Astrocyte (in vitro differentiated cells and primary cell): Measurements from ENCODE around the gene EPB41. TPM values are rescaled to one million over a fixed set of nuclear protein-coding genes. Genes with fewer than 3 reads are reported as not detected.
"Not testable (repeated sequence)": the region's sequence is repeated elsewhere in the genome, so short reads cannot be mapped to it uniquely, and the experiment has no call there.

ENCODE experiments used
- DNase-seq: peaks from one replicate; pipeline ENCODE4 v3.0.0-alpha.2; 2010; ENCODE audit warnings: low read depth
- FAIRE-seq: peaks from 2 replicates; lab custom pipeline; 2011; peaks lifted over from hg19 to GRCh38; lab: Jason Lieb, UNC
- H2AFZ ChIP-seq: 2 replicates; pipeline ENCODE4 v1.6.0; 2012; ENCODE audit warnings: low read depth, low read length, inconsistent platforms
- H3K27ac ChIP-seq: 2 replicates; pipeline ENCODE4 v1.5.1; 2011; ENCODE audit warnings: low read depth, low read length, inconsistent platforms
- H3K27me3 ChIP-seq: 2 replicates; pipeline ENCODE4 v1.6.0; 2011; ENCODE audit warnings: low read length, inconsistent platforms; ENCODE audit not compliant: insufficient read depth
- H3K36me3 ChIP-seq: 2 replicates; pipeline ENCODE4 v1.5.1; 2011; ENCODE audit warnings: low read length, inconsistent platforms; ENCODE audit not compliant: insufficient read depth
- H3K4me1 ChIP-seq: 2 replicates; pipeline ENCODE4 v1.5.1; 2011; ENCODE audit warnings: low read length, inconsistent platforms; ENCODE audit not compliant: insufficient read depth
- H3K4me2 ChIP-seq: 2 replicates; pipeline ENCODE4 v1.6.0; 2012; ENCODE audit warnings: low read length, inconsistent platforms
- H3K4me3 ChIP-seq: 2 replicates; pipeline ENCODE4 v1.5.1; 2011; ENCODE audit warnings: low read depth, mild to moderate bottlenecking, low read length, inconsistent platforms; ENCODE audit not compliant: insufficient read depth
- H3K79me2 ChIP-seq: 2 replicates; pipeline ENCODE4 v1.6.0; 2012; ENCODE audit warnings: mild to moderate bottlenecking, low read length, inconsistent platforms; ENCODE audit not compliant: insufficient read depth
- H3K9ac ChIP-seq: 2 replicates; pipeline ENCODE4 v1.6.0; 2012; ENCODE audit warnings: mild to moderate bottlenecking, low read length, inconsistent platforms
- H3K9me3 ChIP-seq: 2 replicates; pipeline ENCODE4 v1.5.1; 2012; ENCODE audit warnings: low read depth, mild to moderate bottlenecking, low read length, inconsistent platforms; ENCODE audit not compliant: insufficient read depth
- H4K20me1 ChIP-seq: 2 replicates; pipeline ENCODE4 v1.6.0; 2012; ENCODE audit warnings: low read length, inconsistent platforms; ENCODE audit not compliant: insufficient read depth
- H3K27ac Mint-ChIP-seq: one replicate; pipeline ENCODE4 v1.8.0; 2021; ENCODE audit warnings: mild to moderate bottlenecking, mixed read lengths; ENCODE audit not compliant: unreplicated experiment
- H3K27me3 Mint-ChIP-seq: one replicate; pipeline ENCODE4 v1.8.0; 2021; ENCODE audit warnings: low read depth, mixed read lengths; ENCODE audit not compliant: unreplicated experiment
- H3K36me3 Mint-ChIP-seq: one replicate; pipeline ENCODE4 v1.8.0; 2021; ENCODE audit warnings: low read depth, mixed read lengths; ENCODE audit not compliant: unreplicated experiment
- H3K4me1 Mint-ChIP-seq: one replicate; pipeline ENCODE4 v1.8.0; 2021; ENCODE audit warnings: low read depth, mixed read lengths; ENCODE audit not compliant: unreplicated experiment
- H3K4me3 Mint-ChIP-seq: one replicate; pipeline ENCODE4 v1.8.0; 2021; ENCODE audit warnings: mild to moderate bottlenecking, moderate library complexity, mixed read lengths; ENCODE audit not compliant: unreplicated experiment
- H3K9me3 Mint-ChIP-seq: one replicate; pipeline ENCODE4 v1.8.0; 2021; ENCODE audit warnings: mild to moderate bottlenecking, mixed read lengths; ENCODE audit not compliant: unreplicated experiment
- CTCF ChIP-seq: IDR thresholded peaks from 2 replicates; pipeline ENCODE4 v1.5.1; 2011; ENCODE audit warnings: low read depth, mild to moderate bottlenecking, inconsistent platforms, low read length, moderate library complexity; ENCODE audit not compliant: insufficient read depth
- EZH2 ChIP-seq: IDR thresholded peaks from 2 replicates; pipeline ENCODE4 v1.6.1; 2012; ENCODE audit warnings: mild to moderate bottlenecking, low read length, inconsistent platforms; ENCODE audit not compliant: insufficient read depth
- total RNA-seq: library from RNA; stranded (reverse); gene quantifications from 2 replicates; pipeline ENCODE4 v1.2.1, GENCODE V29; 2021

The EPB41 gene
- total RNA-seq, 1 donor from 2014 or later, result 13.9 TPM

- Histone ChIP-seq H4K20me1 (no peaks in the 10 kb centered on the region), H3K4me3 (no peak overlapping the region), H3K79me2 (no peaks in the 10 kb centered on the region), H3K36me3 (no peaks in the 10 kb centered on the region), H3K9ac (no peak overlapping the region), H3K9me3 (no peaks in the 10 kb centered on the region), H3K27me3 (peaks cover 4% of the 10 kb centered on the region), H3K4me1 (peaks cover 22% of the 10 kb centered on the region), H3K4me2 (no peak overlapping the region), H3K27ac (no peak overlapping the region), H2AFZ (no peak overlapping the region)
- Mint-ChIP-seq H3K27ac (peak overlapping the region; percentile 18), H3K9me3 (no peaks in the 10 kb centered on the region), H3K4me3 (peak overlapping the region; percentile 60), H3K4me1 (no peaks in the 10 kb centered on the region), H3K27me3 (no peaks in the 10 kb centered on the region), H3K36me3 (no peaks in the 10 kb centered on the region)
- FAIRE-seq (no peak), DNase-seq (no peak)
- TF ChIP-seq EZH2 (no peak), CTCF (no peak)
Measured at GRCh38 chr1:29126198-29126597, 211.8 kb downstream of the EPB41 start.

- H3K4me3 Mint-ChIP-seq, result no peak overlapping the region
- no peak overlapping the region for H3K9ac ChIP-seq
- H3K79me2 ChIP-seq, result no peaks in the 10 kb centered on the region
- H4K20me1 ChIP-seq, result no peaks in the 10 kb centered on the region
- peaks cover 4% of the 10 kb centered on the region for H3K27me3 ChIP-seq
- no peaks in the 10 kb centered on the region for H3K9me3 Mint-ChIP-seq
- H3K9me3 ChIP-seq, result no peaks in the 10 kb centered on the region
- H2AFZ ChIP-seq, result no peak overlapping the region
- H3K36me3 ChIP-seq, result no peaks in the 10 kb centered on the region
- FAIRE-seq (no peak), DNase-seq (no peak)
- no peak for TF ChIP-seq EZH2
- TF ChIP-seq CTCF, result no peak
- H3K4me3 ChIP-seq, result no peak overlapping the region
- H3K4me1 Mint-ChIP-seq, result no peaks in the 10 kb centered on the region
- H3K4me2 ChIP-seq, result no peak overlapping the region
- H3K4me1 ChIP-seq, result peaks cover 6% of the 10 kb centered on the region
- H3K27ac ChIP-seq, result no peak overlapping the region
- no peaks in the 10 kb centered on the region for H3K36me3 Mint-ChIP-seq
- H3K27ac Mint-ChIP-seq, result no peak overlapping the region
- H3K27me3 Mint-ChIP-seq, result peaks cover under 1% of the 10 kb centered on the region
Measured at GRCh38 chr1:29128739-29129138, 214.4 kb downstream of the EPB41 start.

GRCh38 chr1:29129916-29130315 lies 215.5 kb downstream of the EPB41 start:
- peaks cover 4% of the 10 kb centered on the region for H3K27me3 ChIP-seq
- no peak for TF ChIP-seq EZH2
- no peak for TF ChIP-seq CTCF
- no peaks in the 10 kb centered on the region for H3K36me3 ChIP-seq
- H3K9me3 Mint-ChIP-seq, result no peaks in the 10 kb centered on the region
- H3K4me1 ChIP-seq, result peaks cover 3% of the 10 kb centered on the region
- H3K79me2 ChIP-seq, result no peaks in the 10 kb centered on the region
- DNase-seq (no peak), FAIRE-seq (no peak)
- H3K9me3 ChIP-seq, result no peaks in the 10 kb centered on the region
- no peak overlapping the region for H3K4me3 ChIP-seq
- H3K9ac ChIP-seq, result no peak overlapping the region
- no peak overlapping the region for H3K4me3 Mint-ChIP-seq
- no peaks in the 10 kb centered on the region for H3K4me1 Mint-ChIP-seq
- peaks cover 3% of the 10 kb centered on the region for H3K27me3 Mint-ChIP-seq
- H3K4me2 ChIP-seq, result no peak overlapping the region
- H3K27ac Mint-ChIP-seq, result no peak overlapping the region
- H4K20me1 ChIP-seq, result no peaks in the 10 kb centered on the region
- no peak overlapping the region for H2AFZ ChIP-seq
- no peak overlapping the region for H3K27ac ChIP-seq
- no peaks in the 10 kb centered on the region for H3K36me3 Mint-ChIP-seq

GRCh38 chr1:29131056-29131455 lies 216.7 kb downstream of the EPB41 start:
- H3K4me1 Mint-ChIP-seq, H3K27me3 ChIP-seq, H3K9me3 Mint-ChIP-seq, H2AFZ ChIP-seq, H3K27ac ChIP-seq, H3K36me3 ChIP-seq, H4K20me1 ChIP-seq, H3K27me3 Mint-ChIP-seq, H3K27ac Mint-ChIP-seq, H3K4me2 ChIP-seq, H3K4me3 Mint-ChIP-seq, DNase-seq, H3K4me1 ChIP-seq, H3K79me2 ChIP-seq, H3K9me3 ChIP-seq, FAIRE-seq, H3K36me3 Mint-ChIP-seq, H3K4me3 ChIP-seq, H3K9ac ChIP-seq: not testable (repeated sequence)
